Measurements from ENCODE around the gene SPATA21. TPM values are rescaled to one million over a fixed set of nuclear protein-coding genes. Genes with fewer than 3 reads are reported as not detected.

Gene SPATA21
- total and polyA plus RNA-seq, 10 of the 15 experiments (the other 5 are each of a cell fraction or from before 2014, with no cell fraction given), result 0.05 to 1.1 (median 0.24) TPM; not detected in 1

DNA sequence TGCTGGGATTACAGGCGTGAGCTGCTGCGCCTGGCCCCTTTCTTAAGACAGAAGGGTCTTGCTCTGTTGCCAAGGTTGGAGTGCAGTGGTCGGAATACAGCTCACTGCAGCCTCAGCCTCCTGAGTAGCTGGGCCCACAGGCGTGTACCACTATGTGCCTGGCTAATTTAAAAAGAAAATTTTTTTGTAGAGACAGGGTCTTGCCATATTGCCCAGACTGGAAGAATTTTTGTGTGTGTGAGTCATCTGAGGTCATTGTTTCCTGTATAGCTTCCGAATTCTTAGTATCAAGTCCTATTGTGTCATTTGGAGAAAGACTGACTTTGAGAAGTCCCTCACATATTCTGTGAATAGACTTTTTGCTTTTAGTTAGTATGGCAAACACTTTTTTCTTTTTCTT is 65.5 kb downstream of the SPATA21 start:
- no TSS peak for BruUV-seq (replicated peaks)
- 16% methylated on average over 5 of the region's 5 CpGs for WGBS (ENCODE audit: insufficient coverage, insufficient replicate concordance, low lambda C conversion rate, missing lambda C conversion rate)
- ChIA-PET POLR2A (interaction anchor here (0.6 kb wide), 1 partner anchor 52 kb away, joined by 3 read pairs; no protein-coding TSS in a partner anchor), RAD21 (ENCODE audit: unreplicated experiment) (interaction anchor here (1.1 kb wide), 2 partner anchors 68 to 127 kb away, joined by 3 read pairs; no protein-coding TSS in a partner anchor), CTCF (interaction anchor here (1.4 to 5.7 kb wide), 3 partner anchors 15 to 68 kb away, joined by 3 to 30 read pairs (median 4); partner anchors contain the start of genes FBXO42 and NECAP2), SMC1A (ENCODE audit: uncharacterized antibody, unreplicated experiment) (interaction anchor here (1.4 to 5.8 kb wide), 4 partner anchors 8 to 54 kb away, joined by 4 to 37 read pairs (median 7); no protein-coding TSS in a partner anchor)
- H3K4me2 ChIP-seq (ENCODE audit: control insufficient read depth, insufficient read depth), result peak overlapping the region; percentile 21; the same call in 1 of the 2 replicates
- H3K4me1 ChIP-seq (ENCODE audit: control insufficient read depth, insufficient read depth, low read length), result peaks cover 9% of the 10 kb centered on the region
- H3K4me3 ChIP-seq, result peak overlapping the region; percentile 53; the same call in 1 of the 2 replicates
- intact Hi-C loops (cut with micrococcal nuclease; ENCODE audit: unreplicated experiment) (no loop called here), in situ Hi-C loops (cut with MboI) (no loop called here)
- no peak overlapping the region for H3K9ac ChIP-seq (ENCODE audit: control insufficient read depth, insufficient read depth, low read length)
- no peak for DNase-seq (ENCODE audit: low read depth, low spot score)
- no peaks in the 10 kb centered on the region for H3K27me3 ChIP-seq (replicated peaks in 1 of 2; ENCODE audit: control insufficient read depth in 2 of 2, insufficient read depth in 2 of 2, low read length in 1 of 2)
- H3K9me3 ChIP-seq (replicated peaks; ENCODE audit: control insufficient read depth, insufficient read depth, low read length), result no peaks in the 10 kb centered on the region
- no peak overlapping the region for H2AFZ ChIP-seq (ENCODE audit: control insufficient read depth, low read depth, low read length)
- peak; percentile 27 for FAIRE-seq
- H3K36me3 ChIP-seq (ENCODE audit: control insufficient read depth in 2 of 2, insufficient read depth in 2 of 2, low read length in 1 of 2), result peaks cover 4 to 5% of the 10 kb centered on the region in 2 experiments; a peak in 2 of 4 replicates
- peaks cover 91% of the 10 kb centered on the region for H3K79me2 ChIP-seq (ENCODE audit: control insufficient read depth, insufficient read depth, low read length)
- H4K20me1 ChIP-seq (ENCODE audit: control insufficient read depth, insufficient read depth), result peaks cover 15% of the 10 kb centered on the region
- 0 out of 2 replicates have a peak overlapping the region, but pooled peaks have one; percentile 1 for H3K27ac ChIP-seq (ENCODE audit: control insufficient read depth, insufficient read depth)
- ATAC-seq, result no peak
- TF ChIP-seq ATF7 (IDR thresholded peaks at IDR 0.05; ENCODE audit: low read depth) (peak; percentile 58), RAD51 (IDR thresholded peaks at IDR 0.05) (no peak), TBL1XR1 (IDR thresholded peaks at IDR 0.05; ENCODE audit: low read depth, low read length) (no peak), NFIC (IDR thresholded peaks at IDR 0.05; ENCODE audit: low read depth, low read length) (peak; percentile 39; the same call in 1 of the 2 replicates), JUNB (IDR thresholded peaks at IDR 0.05) (peak; percentile 73), ETV6 (conservative IDR thresholded peaks at IDR 0.05 in 1 of 2, IDR thresholded peaks at IDR 0.05 in 1 of 2; ENCODE audit: borderline replicate concordance in 1 of 2, low read depth in 1 of 2) (peak in 1 of 2 experiments; percentile 92; a peak in 2 of 4 replicates), RUNX3 (IDR thresholded peaks at IDR 0.05; ENCODE audit: low read length) (peak; percentile 67)
- TF ChIP-seq, protein P1, sequence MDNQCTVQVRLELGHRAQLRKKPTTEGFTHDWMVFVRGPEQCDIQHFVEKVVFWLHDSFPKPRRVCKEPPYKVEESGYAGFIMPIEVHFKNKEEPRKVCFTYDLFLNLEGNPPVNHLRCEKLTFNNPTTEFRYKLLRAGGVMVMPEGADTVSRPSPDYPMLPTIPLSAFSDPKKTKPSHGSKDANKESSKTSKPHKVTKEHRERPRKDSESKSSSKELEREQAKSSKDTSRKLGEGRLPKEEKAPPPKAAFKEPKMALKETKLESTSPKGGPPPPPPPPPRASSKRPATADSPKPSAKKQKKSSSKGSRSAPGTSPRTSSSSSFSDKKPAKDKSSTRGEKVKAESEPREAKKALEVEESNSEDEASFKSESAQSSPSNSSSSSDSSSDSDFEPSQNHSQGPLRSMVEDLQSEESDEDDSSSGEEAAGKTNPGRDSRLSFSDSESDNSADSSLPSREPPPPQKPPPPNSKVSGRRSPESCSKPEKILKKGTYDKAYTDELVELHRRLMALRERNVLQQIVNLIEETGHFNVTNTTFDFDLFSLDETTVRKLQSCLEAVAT (IDR thresholded peaks at IDR 0.05), result no peak
- TF ChIP-seq, protein P2, sequence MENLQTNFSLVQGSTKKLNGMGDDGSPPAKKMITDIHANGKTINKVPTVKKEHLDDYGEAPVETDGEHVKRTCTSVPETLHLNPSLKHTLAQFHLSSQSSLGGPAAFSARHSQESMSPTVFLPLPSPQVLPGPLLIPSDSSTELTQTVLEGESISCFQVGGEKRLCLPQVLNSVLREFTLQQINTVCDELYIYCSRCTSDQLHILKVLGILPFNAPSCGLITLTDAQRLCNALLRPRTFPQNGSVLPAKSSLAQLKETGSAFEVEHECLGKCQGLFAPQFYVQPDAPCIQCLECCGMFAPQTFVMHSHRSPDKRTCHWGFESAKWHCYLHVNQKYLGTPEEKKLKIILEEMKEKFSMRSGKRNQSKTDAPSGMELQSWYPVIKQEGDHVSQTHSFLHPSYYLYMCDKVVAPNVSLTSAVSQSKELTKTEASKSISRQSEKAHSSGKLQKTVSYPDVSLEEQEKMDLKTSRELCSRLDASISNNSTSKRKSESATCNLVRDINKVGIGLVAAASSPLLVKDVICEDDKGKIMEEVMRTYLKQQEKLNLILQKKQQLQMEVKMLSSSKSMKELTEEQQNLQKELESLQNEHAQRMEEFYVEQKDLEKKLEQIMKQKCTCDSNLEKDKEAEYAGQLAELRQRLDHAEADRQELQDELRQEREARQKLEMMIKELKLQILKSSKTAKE (IDR thresholded peaks at IDR 0.05; ENCODE audit: low read depth, poor library complexity, severe bottlenecking), result no peak
- TF ChIP-seq, protein P3, sequence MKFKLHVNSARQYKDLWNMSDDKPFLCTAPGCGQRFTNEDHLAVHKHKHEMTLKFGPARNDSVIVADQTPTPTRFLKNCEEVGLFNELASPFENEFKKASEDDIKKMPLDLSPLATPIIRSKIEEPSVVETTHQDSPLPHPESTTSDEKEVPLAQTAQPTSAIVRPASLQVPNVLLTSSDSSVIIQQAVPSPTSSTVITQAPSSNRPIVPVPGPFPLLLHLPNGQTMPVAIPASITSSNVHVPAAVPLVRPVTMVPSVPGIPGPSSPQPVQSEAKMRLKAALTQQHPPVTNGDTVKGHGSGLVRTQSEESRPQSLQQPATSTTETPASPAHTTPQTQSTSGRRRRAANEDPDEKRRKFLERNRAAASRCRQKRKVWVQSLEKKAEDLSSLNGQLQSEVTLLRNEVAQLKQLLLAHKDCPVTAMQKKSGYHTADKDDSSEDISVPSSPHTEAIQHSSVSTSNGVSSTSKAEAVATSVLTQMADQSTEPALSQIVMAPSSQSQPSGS (IDR thresholded peaks at IDR 0.05; ENCODE audit: low read length), result peak; percentile 31; the same call in 1 of the 2 replicates

Measured in GM12878 (cell line).